ENCODE data around the gene KRTAP10-9.

DNA sequence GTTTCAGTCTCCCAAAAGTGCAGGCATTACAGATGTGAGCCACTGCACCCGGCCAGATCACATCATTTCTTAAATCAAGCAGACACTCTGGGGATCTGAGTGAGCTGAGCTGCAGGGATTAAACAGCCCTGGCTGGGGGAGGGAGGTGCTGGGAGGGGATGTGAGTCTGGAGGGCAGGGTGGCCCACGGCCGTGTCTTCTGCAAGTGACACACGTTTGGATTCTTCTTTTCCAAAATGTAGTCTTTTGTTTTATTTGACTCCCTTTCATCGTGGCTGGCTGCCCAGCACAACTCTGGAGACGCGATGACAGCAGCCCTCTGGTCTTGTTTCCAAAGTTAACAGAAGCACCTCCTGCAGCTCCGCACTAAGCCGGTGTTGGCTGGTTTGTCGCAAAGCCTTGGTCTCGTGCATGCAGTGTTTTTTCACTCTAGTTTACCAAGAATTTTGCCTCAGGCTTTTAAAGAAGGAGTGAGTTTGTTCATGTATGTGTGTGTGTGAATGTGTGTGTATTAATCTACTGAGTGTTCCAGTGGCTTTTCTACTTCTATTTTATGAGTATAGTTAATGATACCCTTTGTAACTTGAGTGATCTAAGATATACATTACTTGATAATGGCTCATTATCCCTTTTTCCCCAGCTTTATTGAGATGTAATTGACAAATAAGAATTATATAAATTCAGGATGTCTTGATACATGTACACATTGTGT, 43.6 kb upstream of the KRTAP10-9 start:
- TF ChIP-seq, protein P1, sequence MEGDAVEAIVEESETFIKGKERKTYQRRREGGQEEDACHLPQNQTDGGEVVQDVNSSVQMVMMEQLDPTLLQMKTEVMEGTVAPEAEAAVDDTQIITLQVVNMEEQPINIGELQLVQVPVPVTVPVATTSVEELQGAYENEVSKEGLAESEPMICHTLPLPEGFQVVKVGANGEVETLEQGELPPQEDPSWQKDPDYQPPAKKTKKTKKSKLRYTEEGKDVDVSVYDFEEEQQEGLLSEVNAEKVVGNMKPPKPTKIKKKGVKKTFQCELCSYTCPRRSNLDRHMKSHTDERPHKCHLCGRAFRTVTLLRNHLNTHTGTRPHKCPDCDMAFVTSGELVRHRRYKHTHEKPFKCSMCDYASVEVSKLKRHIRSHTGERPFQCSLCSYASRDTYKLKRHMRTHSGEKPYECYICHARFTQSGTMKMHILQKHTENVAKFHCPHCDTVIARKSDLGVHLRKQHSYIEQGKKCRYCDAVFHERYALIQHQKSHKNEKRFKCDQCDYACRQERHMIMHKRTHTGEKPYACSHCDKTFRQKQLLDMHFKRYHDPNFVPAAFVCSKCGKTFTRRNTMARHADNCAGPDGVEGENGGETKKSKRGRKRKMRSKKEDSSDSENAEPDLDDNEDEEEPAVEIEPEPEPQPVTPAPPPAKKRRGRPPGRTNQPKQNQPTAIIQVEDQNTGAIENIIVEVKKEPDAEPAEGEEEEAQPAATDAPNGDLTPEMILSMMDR (conservative IDR thresholded peaks at IDR 0.05) = no peak
- no peak for TF ChIP-seq ZFX (IDR thresholded peaks at IDR 0.05)
